MM.1S (cell line): ENCODE data around the gene METTL21A.

Experiments
- DNase-seq: peaks from one replicate; pipeline ENCODE4 v3.0.0-alpha.2; 2015
- H2AFZ ChIP-seq: fragments of 300-600 bp; sonication (generic); 2 replicates; pipeline ENCODE4 v1.6.0; 2016; ENCODE audit warnings: antibody characterized with exemption, low read length
- H3F3A ChIP-seq: fragments of 300-600 bp; sonication (generic); 2 replicates; pipeline ENCODE4 v1.6.1; 2016; ENCODE audit warnings: mild to moderate bottlenecking, antibody characterized with exemption, low read length, moderate library complexity, mixed read lengths; ENCODE audit not compliant: insufficient read depth
- H3K27ac ChIP-seq: fragments of 300-600 bp; sonication (generic); 2 replicates; pipeline ENCODE4 v1.5.1; 2016; ENCODE audit warnings: mild to moderate bottlenecking, low read length
- H3K27me3 ChIP-seq: fragments of 300-600 bp; sonication (generic); replicated peaks from 2 replicates; pipeline ENCODE4 v1.6.0; 2016; ENCODE audit warnings: low read length; ENCODE audit not compliant: insufficient read depth
- H3K36me3 ChIP-seq: fragments of 300-600 bp; sonication (generic); replicated peaks from 2 replicates; pipeline ENCODE4 v1.6.1; 2016; ENCODE audit warnings: mild to moderate bottlenecking, low read length, mixed read lengths; ENCODE audit not compliant: insufficient read depth
- H3K4me1 ChIP-seq: fragments of 300-600 bp; sonication (generic); 2 replicates; pipeline ENCODE4 v1.6.1; 2016; ENCODE audit warnings: low read length, mixed read lengths
- H3K4me2 ChIP-seq: fragments of 300-600 bp; sonication (generic); 2 replicates; pipeline ENCODE4 v1.6.0; 2016; ENCODE audit warnings: low read depth, low read length
- H3K4me3 ChIP-seq: fragments of 300-600 bp; sonication (generic); 2 replicates; pipeline ENCODE4 v1.5.1; 2016; ENCODE audit warnings: low read length, mixed read lengths
- H3K79me2 ChIP-seq: fragments of 300-600 bp; sonication (generic); 2 replicates; pipeline ENCODE4 v1.6.1; 2016; ENCODE audit warnings: mixed run types, low read length, mixed read lengths
- H3K9ac ChIP-seq: fragments of 300-600 bp; sonication (generic); 2 replicates; pipeline ENCODE4 v1.6.1; 2016; ENCODE audit warnings: low read length, mixed read lengths
- H3K9me2 ChIP-seq: fragments of 300-600 bp; sonication (generic); replicated peaks from 2 replicates; pipeline ENCODE4 v1.6.1; 2016; ENCODE audit warnings: mild to moderate bottlenecking, low read length, mixed read lengths; ENCODE audit not compliant: insufficient read depth
- H3K9me3 ChIP-seq: fragments of 300-600 bp; sonication (generic); replicated peaks from 2 replicates; pipeline ENCODE4 v1.6.1; 2016; ENCODE audit warnings: mild to moderate bottlenecking, low read length, mixed read lengths; ENCODE audit not compliant: insufficient read depth
- H4K20me1 ChIP-seq: fragments of 300-600 bp; sonication (generic); 2 replicates; pipeline ENCODE4 v1.6.1; 2016; ENCODE audit warnings: mild to moderate bottlenecking, low read length, moderate library complexity, mixed read lengths; ENCODE audit not compliant: insufficient read depth
- CTCF ChIP-seq: fragments of 300-600 bp; sonication (generic); IDR thresholded peaks from 2 replicates; pipeline ENCODE4 v1.5.1; 2016; ENCODE audit warnings: antibody characterized with exemption, low read length, mixed read lengths
- EZH2 ChIP-seq: fragments of 300-600 bp; sonication (generic); optimal IDR thresholded peaks from 2 replicates; pipeline ENCODE3; 2017; ENCODE audit warnings: low read depth, mild to moderate bottlenecking, antibody characterized with exemption, low read length, mixed read lengths
- EZH2phosphoT487 ChIP-seq: fragments of 300-600 bp; sonication (generic); IDR thresholded peaks from 2 replicates; pipeline ENCODE4 v1.6.1; 2018; ENCODE audit warnings: antibody characterized with exemption, low read length

Gene METTL21A

GRCh38 chr2:207632575-207633493 is 7.6 kb upstream of the METTL21A start:
- Histone ChIP-seq H3K27ac (no peak overlapping the region), H3F3A (no peaks in the 10 kb centered on the region), H3K36me3 (no peaks in the 10 kb centered on the region), H4K20me1 (no peaks in the 10 kb centered on the region), H3K4me2 (no peak overlapping the region), H3K79me2 (no peaks in the 10 kb centered on the region), H3K9me2 (no peaks in the 10 kb centered on the region), H2AFZ (no peak overlapping the region), H3K27me3 (no peaks in the 10 kb centered on the region), H3K4me3 (no peak overlapping the region), H3K9ac (no peak overlapping the region), H3K9me3 (no peaks in the 10 kb centered on the region), H3K4me1 (no peaks in the 10 kb centered on the region)
- TF ChIP-seq EZH2phosphoT487: no peak
- no peak for TF ChIP-seq EZH2
- TF ChIP-seq CTCF: no peak
- DNase-seq: no peak

- no peak overlapping the region for H2AFZ ChIP-seq
- H3K4me3 ChIP-seq: no peak overlapping the region
- no peaks in the 10 kb centered on the region for H4K20me1 ChIP-seq
- no peak for TF ChIP-seq CTCF
- no peak for TF ChIP-seq EZH2phosphoT487
- no peak for TF ChIP-seq EZH2
- H3F3A ChIP-seq: peaks cover 21% of the 10 kb centered on the region
- DNase-seq: no peak
- H3K4me2 ChIP-seq: no peak overlapping the region
- H3K4me1 ChIP-seq: no peaks in the 10 kb centered on the region
- no peaks in the 10 kb centered on the region for H3K27me3 ChIP-seq
- no peaks in the 10 kb centered on the region for H3K79me2 ChIP-seq
- H3K27ac ChIP-seq: no peak overlapping the region
- no peaks in the 10 kb centered on the region for H3K36me3 ChIP-seq
- no peaks in the 10 kb centered on the region for H3K9me2 ChIP-seq
- H3K9ac ChIP-seq: no peak overlapping the region
- H3K9me3 ChIP-seq: no peaks in the 10 kb centered on the region
These were observed 5.3 kb upstream of the METTL21A start for GRCh38 chr2:207630491-207630890.

DNA sequence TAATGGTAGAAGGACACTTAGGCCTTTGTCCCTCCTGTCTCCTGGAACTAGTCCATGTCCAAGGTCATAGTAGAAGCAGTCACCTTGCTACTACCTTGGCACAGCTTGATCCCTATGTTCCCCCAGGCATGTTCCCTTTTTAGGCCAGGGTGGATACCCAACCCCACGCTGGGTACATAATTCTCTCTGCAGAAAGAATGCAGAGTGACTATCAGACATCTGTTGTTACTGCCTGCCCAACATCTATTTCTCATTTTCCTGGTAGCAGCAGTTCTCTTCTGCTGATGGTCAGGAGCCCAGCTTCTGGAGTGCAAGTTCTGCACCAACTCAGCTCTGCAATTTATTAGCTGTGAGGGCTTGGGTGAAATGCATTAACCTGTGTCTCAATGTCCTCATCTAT is 4.4 kb upstream of the METTL21A start:
- no peaks in the 10 kb centered on the region for H3K9me2 ChIP-seq
- H3K27me3 ChIP-seq: no peaks in the 10 kb centered on the region
- H4K20me1 ChIP-seq: no peaks in the 10 kb centered on the region
- H3K36me3 ChIP-seq: no peaks in the 10 kb centered on the region
- no peak for DNase-seq
- no peak overlapping the region for H3K4me2 ChIP-seq
- H3K9ac ChIP-seq: no peak overlapping the region
- H3K4me1 ChIP-seq: no peaks in the 10 kb centered on the region
- TF ChIP-seq EZH2phosphoT487 (no peak), CTCF (no peak), EZH2 (no peak)
- no peak overlapping the region for H3K4me3 ChIP-seq
- H3K79me2 ChIP-seq: no peaks in the 10 kb centered on the region
- H2AFZ ChIP-seq: no peak overlapping the region
- H3K9me3 ChIP-seq: no peaks in the 10 kb centered on the region
- H3F3A ChIP-seq: peaks cover 29% of the 10 kb centered on the region
- no peak overlapping the region for H3K27ac ChIP-seq
